Fibroblast of the aortic adventitia (primary cell): ENCODE measurements around the gene SCAF4. TPM values are rescaled to one million over a fixed set of nuclear protein-coding genes. Genes with fewer than 3 reads are reported as not detected.

ENCODE experiments used
- DNase-seq: peaks from one replicate; pipeline ENCODE4 v3.0.0-alpha.2; 2010; ENCODE audit warnings: low read depth
- H3K4me3 ChIP-seq: 2 replicates; pipeline ENCODE4 v1.5.1; 2011; ENCODE audit warnings: low read depth, mild to moderate bottlenecking, control low read depth, low read length, moderate library complexity
- total RNA-seq: library from RNA; depleted of rRNA; stranded (reverse); fragments of >200 nt; gene quantifications from 2 replicates; pipeline ENCODE4 v1.2.3, GENCODE V29; 2012; ENCODE audit warnings: low replicate concordance
- TF ChIP-seq, protein P1 (sequence below): IDR thresholded peaks from 2 replicates; pipeline ENCODE4 v1.5.1; 2011; ENCODE audit warnings: mild to moderate bottlenecking, low read length, control low read depth, inconsistent platforms; ENCODE audit not compliant: insufficient read depth

The SCAF4 gene
- total RNA-seq, 1 donor = 14.5 TPM

- no peak for DNase-seq
- TF ChIP-seq, protein P1, sequence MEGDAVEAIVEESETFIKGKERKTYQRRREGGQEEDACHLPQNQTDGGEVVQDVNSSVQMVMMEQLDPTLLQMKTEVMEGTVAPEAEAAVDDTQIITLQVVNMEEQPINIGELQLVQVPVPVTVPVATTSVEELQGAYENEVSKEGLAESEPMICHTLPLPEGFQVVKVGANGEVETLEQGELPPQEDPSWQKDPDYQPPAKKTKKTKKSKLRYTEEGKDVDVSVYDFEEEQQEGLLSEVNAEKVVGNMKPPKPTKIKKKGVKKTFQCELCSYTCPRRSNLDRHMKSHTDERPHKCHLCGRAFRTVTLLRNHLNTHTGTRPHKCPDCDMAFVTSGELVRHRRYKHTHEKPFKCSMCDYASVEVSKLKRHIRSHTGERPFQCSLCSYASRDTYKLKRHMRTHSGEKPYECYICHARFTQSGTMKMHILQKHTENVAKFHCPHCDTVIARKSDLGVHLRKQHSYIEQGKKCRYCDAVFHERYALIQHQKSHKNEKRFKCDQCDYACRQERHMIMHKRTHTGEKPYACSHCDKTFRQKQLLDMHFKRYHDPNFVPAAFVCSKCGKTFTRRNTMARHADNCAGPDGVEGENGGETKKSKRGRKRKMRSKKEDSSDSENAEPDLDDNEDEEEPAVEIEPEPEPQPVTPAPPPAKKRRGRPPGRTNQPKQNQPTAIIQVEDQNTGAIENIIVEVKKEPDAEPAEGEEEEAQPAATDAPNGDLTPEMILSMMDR = no peak
- no peak overlapping the region for H3K4me3 ChIP-seq
Measured at GRCh38 chr21:31677047-31677446, 54.9 kb downstream of the SCAF4 start.

- TF ChIP-seq, protein P1 = no peak
- no peak overlapping the region for H3K4me3 ChIP-seq
- no peak for DNase-seq
Measured at GRCh38 chr21:31675960-31676359, 56.0 kb downstream of the SCAF4 start.

GRCh38 chr21:31675318-31675717 lies 56.6 kb downstream of the SCAF4 start:
- TF ChIP-seq, protein P1 = no peak
- DNase-seq = no peak
- H3K4me3 ChIP-seq = no peak overlapping the region

DNA sequence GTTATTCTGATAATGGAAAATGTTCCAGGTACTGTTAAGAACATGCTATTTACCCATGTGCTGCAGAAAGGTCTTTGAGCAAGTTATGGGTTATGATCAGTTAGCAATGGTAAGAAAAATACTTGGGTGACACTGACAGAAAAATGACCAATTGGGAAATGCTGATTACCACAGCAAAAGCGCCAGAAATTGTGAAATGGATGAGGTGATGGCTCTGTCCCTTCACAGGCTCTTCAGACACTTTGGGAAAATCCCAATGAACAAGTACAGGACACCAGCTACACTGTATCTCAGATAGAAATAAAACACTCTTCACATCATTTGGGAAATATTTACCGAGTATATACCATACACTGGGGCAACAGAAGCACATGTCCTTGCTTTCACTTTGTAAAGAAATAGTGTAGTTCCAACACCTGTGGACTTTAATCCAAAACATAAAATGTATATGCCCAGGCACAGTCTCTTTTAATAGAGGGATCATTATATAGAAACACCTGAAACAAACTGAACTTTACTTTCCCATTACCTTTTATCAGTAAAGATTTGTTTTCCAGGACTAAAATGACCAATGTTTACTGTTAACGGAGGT lies 58.5 kb downstream of the SCAF4 start:
- no peak for DNase-seq
- H3K4me3 ChIP-seq = no peak overlapping the region
- TF ChIP-seq, protein P1 = no peak

GRCh38 chr21:31671931-31672330 lies 60.0 kb downstream of the SCAF4 start:
- TF ChIP-seq, protein P1 = no peak
- no peak for DNase-seq
- no peak overlapping the region for H3K4me3 ChIP-seq

DNA sequence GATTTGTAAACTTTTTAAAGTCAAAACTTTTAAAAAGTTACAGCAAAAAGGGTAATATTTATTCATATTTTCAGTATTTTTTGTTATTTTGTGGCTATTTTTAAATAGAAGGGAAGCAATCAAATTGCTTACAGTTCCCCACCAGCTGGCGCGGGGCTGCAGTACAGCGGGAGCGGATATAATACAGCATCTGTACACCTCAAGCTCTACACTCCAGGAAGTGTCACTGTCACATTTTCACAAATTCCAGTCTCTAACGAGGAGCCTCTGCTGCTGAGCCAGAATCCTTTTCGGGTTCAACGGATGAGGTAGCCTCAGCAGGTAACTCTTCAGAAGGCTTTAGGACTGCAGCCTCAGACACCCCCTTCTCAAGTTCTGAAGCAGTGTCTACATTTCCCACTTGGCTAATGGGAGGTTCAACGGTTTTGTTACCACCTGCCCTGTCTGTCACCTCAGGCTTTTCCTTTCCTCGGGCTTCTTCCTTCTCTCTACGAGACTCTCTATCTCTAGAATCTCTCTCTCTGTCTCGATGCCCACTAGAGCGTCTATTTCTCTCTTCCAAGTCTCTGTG lies 60.7 kb downstream of the SCAF4 start:
- TF ChIP-seq, protein P1 = no peak
- no peak overlapping the region for H3K4me3 ChIP-seq
- no peak for DNase-seq

DNA sequence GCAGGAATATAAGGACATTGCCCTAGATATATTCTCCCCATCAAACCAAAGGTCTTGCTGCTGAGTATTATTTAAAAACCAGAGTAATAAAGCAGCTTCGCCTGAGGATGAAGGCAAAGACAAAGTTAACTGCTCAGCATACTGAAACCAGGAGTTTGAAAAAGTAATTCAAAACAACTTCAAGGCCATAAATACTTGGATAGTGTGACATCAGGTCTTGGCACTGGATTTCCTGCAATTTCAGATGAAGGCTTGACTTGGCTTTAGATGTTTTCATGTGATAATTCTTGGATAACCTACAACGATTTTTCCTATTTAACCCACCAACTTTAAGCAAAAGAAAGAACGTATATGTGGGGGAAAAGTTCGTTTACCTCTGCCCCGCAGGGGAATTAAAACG lies 61.8 kb downstream of the SCAF4 start:
- peak; percentile 49 for DNase-seq
- TF ChIP-seq, protein P1 = no peak
- no peak overlapping the region for H3K4me3 ChIP-seq
